Ishikawa (cell line): ENCODE data around the gene BCL2L1.
A peak's percentile ranks its signal among the peaks of the same experiment; 100 is the strongest.

Experiments used
- CEBPB ChIP-seq: IDR thresholded peaks from 2 replicates; pipeline ENCODE4 v1.6.1; 2012
- CREB1 ChIP-seq: IDR thresholded peaks from 2 replicates; pipeline ENCODE4 v1.6.1; 2012; ENCODE audit warnings: low read depth
- EGR1 ChIP-seq: IDR thresholded peaks from 2 replicates; pipeline ENCODE4 v1.6.1; 2012
- EP300 ChIP-seq: IDR thresholded peaks from 2 replicates; pipeline ENCODE4 v1.6.1; 2012; ENCODE audit warnings: borderline replicate concordance
- FOXM1 ChIP-seq: IDR thresholded peaks from 2 replicates; pipeline ENCODE4 v1.6.1; 2012; ENCODE audit warnings: low read depth, borderline replicate concordance
- NFIC ChIP-seq: IDR thresholded peaks from 2 replicates; pipeline ENCODE4 v1.6.1; 2012
- RAD21 ChIP-seq: IDR thresholded peaks from 2 replicates; pipeline ENCODE4 v1.6.1; 2012; ENCODE audit warnings: low read depth
- TAF1 ChIP-seq: IDR thresholded peaks from 2 replicates; pipeline ENCODE4 v1.6.1; 2012; ENCODE audit warnings: low read depth, mild to moderate bottlenecking
- TCF12 ChIP-seq: IDR thresholded peaks from 2 replicates; pipeline ENCODE4 v1.6.1; 2012; ENCODE audit warnings: low read depth
- TEAD4 ChIP-seq: IDR thresholded peaks from 2 replicates; pipeline ENCODE4 v1.6.1; 2012
- YY1 ChIP-seq: IDR thresholded peaks from 2 replicates; pipeline ENCODE4 v1.6.1; 2012; ENCODE audit warnings: low read depth
- ZBTB7A ChIP-seq: IDR thresholded peaks from 2 replicates; pipeline ENCODE4 v1.6.1; 2012; ENCODE audit warnings: low read depth
- TF ChIP-seq, protein P1 (sequence below): IDR thresholded peaks from 2 replicates; pipeline ENCODE4 v1.6.1; 2012
- TF ChIP-seq, protein P2 (sequence below): IDR thresholded peaks from 2 replicates; pipeline ENCODE4 v1.6.1; 2012
- TF ChIP-seq, protein P3 (sequence below): IDR thresholded peaks from 2 replicates; pipeline ENCODE4 v1.6.1; 2012; ENCODE audit warnings: low read depth, mild to moderate bottlenecking

BCL2L1 gene

DNA sequence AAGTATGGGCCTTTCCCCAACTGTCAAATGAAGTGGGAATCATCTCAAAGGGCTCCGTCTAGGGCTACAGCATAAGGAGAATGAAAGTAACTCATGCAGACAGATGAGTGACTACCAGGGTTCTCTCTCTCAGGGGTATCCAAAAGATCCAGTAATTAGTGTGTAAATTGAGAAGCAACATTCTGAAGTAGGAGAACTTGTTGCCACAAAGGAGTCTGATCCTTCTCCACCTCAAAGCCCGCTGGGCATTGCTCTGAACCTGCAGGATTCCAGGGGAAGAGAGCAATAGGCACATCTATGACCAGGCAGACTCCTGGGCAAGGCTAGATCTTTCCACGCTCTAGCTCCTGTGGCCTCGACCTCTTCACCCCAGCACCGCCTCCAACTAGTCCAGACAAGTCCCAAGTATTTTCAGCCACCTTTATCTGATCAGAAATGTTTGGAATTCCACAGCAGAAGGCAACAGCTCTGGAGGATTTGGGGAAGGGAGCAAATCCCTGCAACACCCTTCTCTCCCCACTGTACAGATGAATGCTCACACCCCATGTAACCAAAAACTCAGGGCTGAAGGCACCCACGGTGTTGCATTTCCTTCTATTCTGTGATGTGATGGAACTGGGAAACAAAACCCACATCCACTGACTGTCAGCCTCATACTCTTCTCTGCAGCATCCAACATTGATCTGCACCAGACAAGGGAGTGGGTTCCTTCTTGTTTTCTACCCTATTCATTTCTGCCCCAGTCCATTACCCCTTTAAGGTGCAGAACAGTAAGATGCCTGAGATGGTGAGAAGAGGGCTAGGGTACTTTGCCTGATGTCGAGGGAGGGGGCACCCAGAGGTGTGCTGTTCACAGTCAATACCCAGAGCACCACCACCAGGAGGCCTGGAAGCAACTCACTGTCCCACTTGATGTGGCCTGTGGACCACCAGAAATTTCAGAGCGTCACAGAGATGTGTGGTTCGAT lies 44.0 kb downstream of the BCL2L1 start:
- TF ChIP-seq EP300 (no peak), TEAD4 (peak; percentile 56; the same call in 1 of the 2 replicates)

- TF ChIP-seq, protein P1, sequence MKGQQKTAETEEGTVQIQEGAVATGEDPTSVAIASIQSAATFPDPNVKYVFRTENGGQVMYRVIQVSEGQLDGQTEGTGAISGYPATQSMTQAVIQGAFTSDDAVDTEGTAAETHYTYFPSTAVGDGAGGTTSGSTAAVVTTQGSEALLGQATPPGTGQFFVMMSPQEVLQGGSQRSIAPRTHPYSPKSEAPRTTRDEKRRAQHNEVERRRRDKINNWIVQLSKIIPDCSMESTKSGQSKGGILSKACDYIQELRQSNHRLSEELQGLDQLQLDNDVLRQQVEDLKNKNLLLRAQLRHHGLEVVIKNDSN: no peak
- TF ChIP-seq EP300 (no peak), FOXM1 (no peak), RAD21 (no peak), CREB1 (no peak), ZBTB7A (no peak)
Observed at GRCh38 chr20:31677553-31678260, 45.0 kb downstream of the BCL2L1 start.

DNA sequence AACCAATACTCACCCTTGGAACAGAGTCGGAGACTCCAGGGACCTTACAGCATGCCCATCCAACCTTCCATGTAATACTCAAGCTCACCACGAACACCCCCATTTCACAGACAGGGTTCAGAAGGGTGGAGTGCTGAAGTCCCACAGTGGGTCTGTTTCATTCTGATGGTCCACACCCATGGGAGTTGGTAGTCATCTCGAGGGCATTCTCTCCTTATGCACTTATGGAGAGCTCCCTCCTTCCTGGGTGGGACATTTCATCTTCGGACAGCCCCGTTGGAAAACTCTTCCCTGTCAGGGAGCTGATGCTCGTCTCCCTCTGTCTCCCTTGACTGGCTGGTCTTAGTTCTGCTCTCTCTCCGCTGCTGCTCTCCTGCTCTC lies 46.1 kb downstream of the BCL2L1 start:
- TF ChIP-seq, protein P1: no peak
- TF ChIP-seq CREB1 (no peak), EP300 (no peak), NFIC (no peak), YY1 (no peak)
- TF ChIP-seq, protein P2, sequence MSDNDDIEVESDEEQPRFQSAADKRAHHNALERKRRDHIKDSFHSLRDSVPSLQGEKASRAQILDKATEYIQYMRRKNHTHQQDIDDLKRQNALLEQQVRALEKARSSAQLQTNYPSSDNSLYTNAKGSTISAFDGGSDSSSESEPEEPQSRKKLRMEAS: no peak

DNA sequence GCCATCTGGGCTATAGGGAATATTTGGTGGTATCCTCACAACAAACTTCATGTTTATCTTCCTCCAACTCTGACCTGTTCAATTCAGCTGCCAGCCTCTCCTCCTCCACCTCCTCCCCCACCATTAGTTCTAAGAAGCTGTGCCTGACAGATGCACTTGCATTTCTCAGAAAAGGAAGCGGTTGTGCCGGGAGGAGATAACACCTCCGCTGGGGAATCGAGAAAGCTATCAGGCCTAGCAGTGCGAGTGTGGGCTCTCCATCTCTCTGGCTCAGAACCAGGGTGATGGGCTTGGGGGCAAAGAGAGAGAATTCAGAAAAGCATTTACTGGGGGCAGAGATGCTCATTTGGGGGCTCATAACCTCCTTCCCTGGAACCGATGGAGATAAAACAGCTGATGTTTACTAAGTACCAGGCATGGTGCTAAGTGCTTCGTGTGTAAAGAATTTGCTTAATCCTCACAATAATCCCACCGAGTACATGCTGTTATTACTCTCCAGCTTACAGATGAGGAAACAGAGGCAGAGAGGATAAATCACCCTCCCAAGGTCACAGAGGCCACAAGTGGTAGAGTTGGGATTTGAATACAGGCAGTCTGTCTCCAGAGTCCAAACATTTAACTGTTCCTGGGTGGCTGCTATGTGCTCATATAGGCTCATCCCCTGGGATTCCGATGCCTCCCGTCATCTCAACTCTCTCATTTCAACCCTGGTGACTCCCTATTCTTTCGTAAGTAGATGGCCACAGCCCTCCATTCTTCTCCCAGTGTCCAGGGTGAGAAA lies 46.6 kb downstream of the BCL2L1 start:
- TF ChIP-seq RAD21: no peak
- TF ChIP-seq ZBTB7A: no peak
- no peak for TF ChIP-seq YY1
- no peak for TF ChIP-seq TCF12

GRCh38 chr20:31674895-31675827 lies 47.5 kb downstream of the BCL2L1 start:
- TF ChIP-seq, protein P2: no peak
- TF ChIP-seq RAD21: no peak
- TF ChIP-seq EP300: no peak
- no peak for TF ChIP-seq CREB1

GRCh38 chr20:31673943-31674463 lies 48.7 kb downstream of the BCL2L1 start:
- TF ChIP-seq CEBPB (no peak), EP300 (no peak), EGR1 (no peak), TEAD4 (no peak), RAD21 (no peak)
- TF ChIP-seq, protein P2: no peak

DNA sequence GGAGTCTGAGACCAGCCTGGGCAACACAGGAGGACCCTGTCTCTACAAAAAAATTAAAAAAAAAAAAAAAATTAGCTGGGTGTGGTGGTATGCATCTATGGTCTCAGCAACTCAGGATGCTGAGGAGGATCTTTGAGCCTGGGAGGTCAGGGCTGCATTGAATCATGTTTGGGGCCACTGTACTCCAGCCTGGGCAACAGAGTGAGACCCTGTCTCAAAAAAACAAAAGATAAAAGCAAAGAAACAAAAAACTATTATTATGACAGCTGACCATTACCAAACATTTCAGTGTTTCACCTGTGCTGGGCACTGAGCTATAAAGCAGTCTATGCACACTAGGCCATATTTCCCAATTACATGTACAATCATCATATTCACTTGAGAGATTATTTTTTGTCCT lies 49.2 kb downstream of the BCL2L1 start:
- TF ChIP-seq TEAD4 (no peak), CEBPB (no peak), TCF12 (no peak), FOXM1 (no peak), RAD21 (no peak), TAF1 (no peak), EGR1 (no peak), CREB1 (no peak), YY1 (no peak), ZBTB7A (no peak), NFIC (no peak), EP300 (no peak)
- TF ChIP-seq, protein P2: no peak
- TF ChIP-seq, protein P3, sequence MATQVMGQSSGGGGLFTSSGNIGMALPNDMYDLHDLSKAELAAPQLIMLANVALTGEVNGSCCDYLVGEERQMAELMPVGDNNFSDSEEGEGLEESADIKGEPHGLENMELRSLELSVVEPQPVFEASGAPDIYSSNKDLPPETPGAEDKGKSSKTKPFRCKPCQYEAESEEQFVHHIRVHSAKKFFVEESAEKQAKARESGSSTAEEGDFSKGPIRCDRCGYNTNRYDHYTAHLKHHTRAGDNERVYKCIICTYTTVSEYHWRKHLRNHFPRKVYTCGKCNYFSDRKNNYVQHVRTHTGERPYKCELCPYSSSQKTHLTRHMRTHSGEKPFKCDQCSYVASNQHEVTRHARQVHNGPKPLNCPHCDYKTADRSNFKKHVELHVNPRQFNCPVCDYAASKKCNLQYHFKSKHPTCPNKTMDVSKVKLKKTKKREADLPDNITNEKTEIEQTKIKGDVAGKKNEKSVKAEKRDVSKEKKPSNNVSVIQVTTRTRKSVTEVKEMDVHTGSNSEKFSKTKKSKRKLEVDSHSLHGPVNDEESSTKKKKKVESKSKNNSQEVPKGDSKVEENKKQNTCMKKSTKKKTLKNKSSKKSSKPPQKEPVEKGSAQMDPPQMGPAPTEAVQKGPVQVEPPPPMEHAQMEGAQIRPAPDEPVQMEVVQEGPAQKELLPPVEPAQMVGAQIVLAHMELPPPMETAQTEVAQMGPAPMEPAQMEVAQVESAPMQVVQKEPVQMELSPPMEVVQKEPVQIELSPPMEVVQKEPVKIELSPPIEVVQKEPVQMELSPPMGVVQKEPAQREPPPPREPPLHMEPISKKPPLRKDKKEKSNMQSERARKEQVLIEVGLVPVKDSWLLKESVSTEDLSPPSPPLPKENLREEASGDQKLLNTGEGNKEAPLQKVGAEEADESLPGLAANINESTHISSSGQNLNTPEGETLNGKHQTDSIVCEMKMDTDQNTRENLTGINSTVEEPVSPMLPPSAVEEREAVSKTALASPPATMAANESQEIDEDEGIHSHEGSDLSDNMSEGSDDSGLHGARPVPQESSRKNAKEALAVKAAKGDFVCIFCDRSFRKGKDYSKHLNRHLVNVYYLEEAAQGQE: no peak
- TF ChIP-seq, protein P1: no peak
